Left renal pelvis (tissue), 4 donors: ENCODE measurements around the gene MED27. TPM values are rescaled to one million over a fixed set of nuclear protein-coding genes. Genes with fewer than 3 reads are reported as not detected.
"Not testable (repeated sequence)": the region's sequence is repeated elsewhere in the genome, so short reads cannot be mapped to it uniquely, and the experiment has no call there.

ENCODE experiments used
- DNase-seq, 4 donors: peaks; one replicate each; pipeline ENCODE4 v3.0.0-alpha.2; 2013; ENCODE audit warnings: low read depth in 4 of 4, low spot score in 3 of 4
- polyA plus RNA-seq, 4 donors: library from polyadenylated mRNA; unstranded; fragments of 120-200 nt; gene quantifications; one replicate each; pipeline ENCODE4 v1.2.1, GENCODE V29; 2013; ENCODE audit not compliant: insufficient read length in 4 of 4

MED27 gene
- polyA plus RNA-seq, 4 donors, result 17.1 to 22.4 (median 21.8) TPM

DNA sequence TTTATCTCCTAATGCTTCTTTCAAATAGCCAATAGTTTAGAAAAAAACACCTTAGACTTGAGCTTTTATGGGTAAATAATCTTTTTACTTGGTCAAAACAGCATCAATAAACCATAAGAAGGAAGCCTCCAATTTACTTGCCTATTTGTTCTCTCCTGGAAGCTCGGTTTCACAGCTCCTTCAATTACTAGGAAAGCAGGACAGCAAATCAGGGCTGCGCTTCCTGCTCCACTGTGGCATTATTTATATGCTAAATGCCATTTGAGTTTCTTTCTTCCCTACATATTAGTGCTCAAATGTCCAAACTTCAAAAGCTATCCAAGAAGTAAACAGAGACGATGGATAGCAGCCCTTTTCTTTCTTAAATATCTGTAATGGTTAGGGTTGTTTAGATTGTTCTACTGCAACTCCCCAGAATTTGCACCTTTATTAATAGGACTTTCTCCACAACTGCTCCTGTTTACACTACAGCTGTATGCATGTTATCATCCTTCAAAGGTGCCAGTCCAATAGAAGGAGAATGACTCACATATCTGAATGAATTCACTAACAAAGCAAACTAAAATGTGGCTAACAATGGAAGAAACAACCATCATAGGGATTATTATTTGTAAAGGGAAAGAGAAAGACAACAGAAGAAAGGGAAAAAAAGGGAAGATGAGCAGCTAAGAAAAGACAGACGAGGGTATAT lies 58.7 kb downstream of the MED27 start:
- DNase-seq, result no peak

DNA sequence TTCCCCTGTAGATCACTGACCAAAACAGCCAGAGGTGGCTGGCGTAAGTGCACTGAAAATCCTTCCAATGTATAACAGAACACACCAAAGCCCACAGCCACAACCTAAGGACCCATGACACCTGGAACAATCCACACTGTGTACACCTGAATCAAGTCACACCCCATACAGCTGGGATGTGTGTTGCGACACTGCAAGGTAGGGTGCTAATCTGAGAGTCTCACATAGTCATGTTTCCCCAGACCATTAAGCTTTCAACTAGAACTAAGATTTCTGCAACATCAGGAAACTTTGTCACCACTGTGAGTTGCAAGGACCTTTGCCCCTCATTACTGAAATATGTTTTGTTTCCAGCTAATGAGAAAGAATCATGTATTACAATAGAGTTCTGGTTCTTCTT lies 59.4 kb downstream of the MED27 start:
- DNase-seq, result no peak

DNA sequence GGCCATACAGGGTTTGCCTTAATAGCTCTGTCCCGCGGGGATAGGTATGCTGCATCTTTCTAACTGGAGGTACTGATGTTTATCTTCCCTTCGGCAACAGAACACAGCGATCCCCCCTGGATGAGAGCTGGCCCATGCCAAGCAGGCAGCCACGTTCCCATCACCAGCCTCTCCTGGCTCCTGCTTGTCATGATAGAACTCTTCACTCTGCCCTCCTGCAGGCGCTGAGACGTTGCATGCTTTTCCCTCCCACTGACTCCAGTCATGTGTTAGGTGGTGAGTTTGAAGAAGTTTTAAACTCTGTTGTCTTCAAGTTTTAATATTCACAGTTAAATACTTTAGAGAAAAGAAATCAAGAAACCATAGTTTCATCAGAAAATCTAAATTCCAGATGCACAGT lies 60.0 kb downstream of the MED27 start:
- DNase-seq, result no peak

DNA sequence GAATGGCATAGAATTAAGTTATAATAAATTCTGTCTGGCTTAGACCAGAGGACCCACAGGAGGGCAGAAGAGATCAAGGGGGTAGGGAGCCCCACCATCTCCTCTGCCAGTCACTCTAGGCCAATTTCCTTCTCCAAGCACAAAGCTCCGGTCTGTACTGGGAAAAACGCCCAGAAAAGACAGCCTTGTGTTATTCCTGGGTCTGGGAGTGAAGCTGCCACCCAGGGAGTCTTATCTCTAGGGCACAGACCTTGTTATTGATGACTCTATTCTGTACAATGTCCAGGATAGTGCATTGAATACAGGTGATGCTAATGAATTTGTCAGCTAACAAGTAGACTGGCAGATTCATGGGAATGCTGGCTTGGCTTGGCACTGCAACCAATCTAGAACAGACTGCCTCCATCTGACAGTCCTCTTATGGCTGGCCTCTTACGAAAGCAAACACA lies 60.7 kb downstream of the MED27 start:
- no peak for DNase-seq

DNA sequence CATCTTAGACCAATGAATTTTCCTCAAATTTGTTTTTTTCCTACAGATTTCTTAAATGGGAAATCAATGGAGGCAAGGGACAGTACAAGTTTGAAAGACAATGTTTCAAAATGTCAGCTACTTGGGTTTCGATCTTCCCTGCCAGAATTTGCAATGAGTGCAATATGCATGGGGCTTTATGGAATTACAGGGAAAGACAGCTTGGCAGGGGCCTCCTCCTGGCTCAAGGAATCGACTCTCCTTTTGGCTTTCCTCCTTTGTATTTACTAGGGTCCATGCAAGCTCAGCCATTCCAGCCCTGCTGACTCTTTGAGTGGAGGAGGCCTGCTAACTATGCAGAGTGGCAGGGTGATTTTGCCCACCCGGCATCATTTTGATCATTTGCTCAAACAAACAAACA lies 63.2 kb downstream of the MED27 start:
- no peak for DNase-seq

DNA sequence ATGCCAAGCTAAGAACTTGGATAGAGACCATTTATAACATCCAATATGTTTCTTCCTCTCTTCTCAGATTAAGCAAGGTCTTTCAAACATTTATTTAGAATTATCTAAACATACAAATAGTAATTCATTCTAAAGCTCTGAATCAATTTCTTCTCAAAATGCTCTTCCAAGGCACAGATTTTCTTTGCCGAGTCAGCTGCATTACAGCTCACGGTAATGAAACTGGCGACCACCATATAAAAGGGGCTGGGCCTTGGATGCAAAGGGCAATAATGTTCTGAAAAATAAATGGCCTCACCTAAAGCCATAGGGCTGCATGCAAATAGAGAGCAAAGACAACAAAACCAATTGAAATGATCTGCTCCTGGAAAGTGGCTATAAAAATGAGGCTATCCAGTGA lies 63.8 kb downstream of the MED27 start:
- DNase-seq, result no peak

DNA sequence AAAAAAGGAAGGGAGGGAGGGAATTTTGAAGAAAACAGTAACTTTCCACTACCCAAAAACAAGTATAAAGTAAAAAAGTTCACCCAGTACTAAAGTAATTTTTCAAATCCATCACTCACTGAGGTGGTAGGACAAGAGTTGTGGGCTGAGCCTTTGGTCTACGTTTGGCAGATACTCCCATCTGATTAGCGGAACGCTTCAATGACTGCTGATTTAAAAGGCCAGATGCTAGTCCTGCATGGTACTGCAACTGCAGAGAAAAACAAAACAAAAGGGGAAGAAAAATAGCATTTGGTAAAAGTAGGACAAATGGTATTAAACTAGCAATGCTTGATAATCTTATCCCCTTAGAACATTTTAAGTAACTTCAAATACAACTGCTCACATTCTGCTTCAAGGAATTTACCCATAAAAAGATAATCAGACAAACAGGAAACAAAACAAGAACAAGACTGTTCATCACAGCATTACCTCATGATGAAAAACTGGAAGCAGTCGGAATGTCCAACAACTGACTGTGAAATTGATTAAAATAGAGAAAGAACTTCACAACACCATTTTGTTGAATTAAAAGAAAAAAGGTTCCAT lies 65.4 kb downstream of the MED27 start:
- no peak for DNase-seq

DNA sequence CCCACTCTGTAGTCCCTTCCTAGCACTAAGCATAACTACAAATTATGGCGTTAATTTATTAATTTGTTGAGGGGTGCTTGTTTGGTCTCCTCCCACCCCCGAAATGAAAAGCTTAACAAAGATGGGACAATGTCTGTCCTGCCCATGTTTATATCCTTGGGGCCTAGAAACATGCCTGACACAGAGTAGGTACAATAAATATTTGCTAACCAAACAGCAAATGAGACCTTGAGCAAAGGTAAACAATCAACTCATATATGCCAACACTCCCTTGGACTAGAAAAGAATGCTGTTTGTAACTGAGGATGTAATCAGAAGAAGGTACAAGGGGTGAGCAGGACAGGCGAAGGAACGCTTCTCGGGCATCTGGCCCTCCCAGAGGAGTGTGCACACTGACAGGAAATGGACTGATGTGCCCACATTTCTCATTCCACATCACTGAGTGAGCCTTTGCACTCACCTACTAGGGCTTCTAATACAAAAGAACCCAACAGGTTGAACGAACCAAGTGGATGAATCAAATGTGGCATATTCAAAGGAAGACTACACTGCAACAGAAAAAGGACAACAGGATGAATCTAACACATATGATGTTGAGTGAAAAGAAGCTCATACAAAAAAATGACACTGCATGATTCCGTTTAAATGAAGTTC lies 66.8 kb downstream of the MED27 start:
- DNase-seq, result no peak

DNA sequence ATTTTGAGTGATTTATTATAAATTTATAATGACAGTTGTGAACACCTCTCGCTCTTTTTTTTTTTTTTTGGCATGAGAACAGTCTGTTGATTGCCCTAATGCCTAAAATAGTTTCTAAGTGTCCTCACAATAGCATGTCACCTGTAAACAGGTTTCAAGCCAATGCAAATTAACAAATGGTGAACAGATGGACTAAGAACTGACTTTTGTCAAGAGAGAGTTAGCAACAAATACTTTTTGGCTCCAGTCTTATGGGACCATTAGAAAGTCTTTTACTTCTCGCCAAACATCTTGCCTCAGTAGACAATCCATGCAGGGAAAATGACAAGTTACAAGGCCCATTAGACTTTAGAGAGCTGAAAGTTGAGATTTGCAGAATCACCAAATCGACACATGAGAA lies 67.8 kb downstream of the MED27 start:
- DNase-seq, result no peak

DNA sequence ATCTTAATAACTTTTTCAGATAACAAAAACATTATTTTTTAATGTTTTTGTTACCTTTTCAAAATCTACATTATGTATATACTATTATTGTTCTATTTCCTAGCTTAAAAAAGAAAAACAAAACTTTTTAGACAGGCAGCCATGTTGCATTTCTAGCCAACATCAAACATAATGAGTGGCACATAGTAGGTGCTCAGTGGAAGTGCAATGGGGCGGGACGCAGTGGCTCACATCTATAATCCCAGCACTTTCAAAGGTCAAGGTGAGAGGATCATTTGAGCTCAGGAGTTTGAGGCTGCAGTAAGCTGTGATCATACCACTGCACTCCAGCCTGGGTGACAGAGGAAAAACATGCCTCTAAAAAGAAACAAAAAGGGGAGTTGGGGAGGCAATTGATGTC lies 68.4 kb downstream of the MED27 start:
- no peak for DNase-seq

DNA sequence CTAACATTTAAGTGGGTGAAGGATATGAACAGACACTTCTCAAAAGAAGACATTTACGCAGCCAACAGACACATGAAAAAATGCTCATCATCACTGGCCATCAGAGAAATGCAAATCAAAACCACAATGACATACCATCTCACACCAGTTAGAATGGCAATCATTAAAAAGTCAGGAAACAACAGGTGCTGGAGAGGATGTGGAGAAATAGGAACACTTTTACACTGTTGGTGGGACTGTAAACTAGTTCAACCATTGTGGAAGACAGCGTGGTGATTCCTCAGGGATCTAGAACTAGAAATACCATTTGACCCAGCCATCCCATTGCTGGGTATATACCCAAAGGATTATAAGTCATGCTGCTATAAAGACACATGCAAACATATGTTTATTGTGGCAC lies 69.5 kb downstream of the MED27 start:
- DNase-seq, result not testable (repeated sequence)

DNA sequence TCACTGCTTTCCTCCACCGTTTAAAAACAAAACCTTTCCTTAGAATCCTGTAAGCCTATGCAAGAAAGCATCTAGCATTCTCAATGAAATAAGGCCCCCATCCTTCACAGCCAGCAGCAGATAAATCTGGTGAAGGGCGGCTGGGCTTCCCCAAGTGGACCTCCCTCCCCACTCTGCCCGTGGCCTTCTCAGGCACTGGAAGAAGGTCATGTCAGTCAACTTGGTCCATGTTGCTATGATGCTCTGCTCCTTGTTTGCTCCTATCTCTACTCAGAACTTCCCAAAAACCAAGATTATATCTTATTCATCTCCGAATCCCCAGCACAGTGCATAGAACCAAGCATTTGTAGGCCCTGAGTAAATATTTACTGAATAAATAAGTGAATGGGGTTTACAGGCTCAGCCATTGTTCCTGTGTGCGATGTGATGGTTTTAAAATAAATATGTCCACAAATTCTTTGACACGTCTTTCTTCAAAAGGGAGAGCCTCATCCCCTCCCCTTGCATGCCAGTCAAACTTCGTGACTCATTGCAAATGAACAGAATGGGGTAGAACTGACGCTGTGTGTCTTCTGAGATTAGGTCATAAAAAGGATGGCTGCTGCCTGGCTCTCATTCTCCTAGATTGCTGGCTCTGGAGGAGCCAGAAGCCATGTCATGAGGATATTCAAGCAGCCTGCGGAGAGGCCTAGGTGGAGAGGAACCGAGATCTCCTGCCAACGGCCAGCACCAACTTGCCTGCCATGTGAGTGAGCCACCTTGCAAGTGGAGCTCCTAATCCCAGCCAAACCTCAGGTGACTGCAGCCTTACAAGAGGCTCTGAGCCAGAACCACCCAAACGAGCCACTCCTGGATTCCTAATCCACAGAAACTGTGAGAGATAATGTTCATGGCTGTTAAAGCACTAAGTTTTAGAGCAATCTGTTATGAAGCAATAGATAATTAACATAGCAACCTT lies 70.5 kb downstream of the MED27 start:
- no peak for DNase-seq

DNA sequence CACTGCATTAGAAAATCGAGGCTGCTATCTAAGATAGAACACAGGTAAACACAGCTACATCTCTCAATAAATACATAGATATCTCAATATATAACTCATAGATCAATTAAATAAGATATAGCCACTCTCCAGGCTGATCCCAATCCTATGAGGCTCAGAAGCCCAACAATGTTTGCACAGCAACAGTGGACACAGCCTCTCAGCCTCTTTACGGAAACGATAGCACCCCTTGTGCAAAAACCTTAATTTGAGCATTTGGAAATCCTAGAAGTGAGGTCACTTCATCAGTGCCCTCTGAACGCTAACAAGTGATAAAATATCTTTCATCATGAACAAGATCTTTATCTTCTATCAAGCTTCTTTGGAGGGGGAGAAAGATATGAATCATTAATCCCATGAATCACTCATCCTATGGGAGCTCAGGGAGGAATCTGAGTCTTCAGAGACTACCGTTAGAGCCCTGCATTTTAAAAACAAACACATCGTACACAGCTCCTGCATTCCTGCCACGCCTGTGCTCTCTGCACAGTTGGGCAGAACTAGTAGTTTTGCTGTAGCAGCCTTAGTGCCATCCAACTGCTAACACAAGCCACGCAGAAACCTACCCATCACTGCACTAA lies 71.4 kb downstream of the MED27 start:
- DNase-seq, result no peak

DNA sequence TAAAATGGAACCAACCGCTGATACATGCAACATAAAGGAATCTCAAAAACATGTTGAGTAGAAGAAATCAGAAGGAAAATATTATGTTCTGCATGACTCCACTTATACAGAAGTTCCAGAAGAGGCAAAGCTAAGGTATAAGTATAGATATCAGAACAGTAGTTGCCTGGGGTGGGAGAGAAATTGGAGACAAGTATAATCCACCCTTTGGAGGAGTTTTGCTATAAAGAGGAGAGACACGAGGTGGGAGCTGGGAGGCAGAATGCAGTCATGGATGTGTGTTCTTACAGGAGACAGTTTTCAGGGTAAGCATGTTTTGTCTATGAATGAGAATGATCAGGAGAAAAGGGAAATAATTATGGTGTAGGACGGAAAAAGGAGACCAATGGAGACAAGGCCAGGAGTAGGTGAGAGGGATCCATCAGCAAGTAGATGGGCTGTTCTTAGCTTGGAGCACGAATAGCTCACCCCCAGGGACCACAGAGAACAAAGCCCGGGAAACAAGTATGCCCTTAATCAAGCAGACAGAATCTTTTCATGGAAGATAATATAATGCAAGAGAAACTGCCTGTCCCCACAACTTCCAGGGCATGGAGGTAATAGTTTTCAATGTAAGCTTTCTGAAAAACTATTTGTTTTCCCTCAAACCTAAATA lies 72.2 kb downstream of the MED27 start:
- no peak for DNase-seq

DNA sequence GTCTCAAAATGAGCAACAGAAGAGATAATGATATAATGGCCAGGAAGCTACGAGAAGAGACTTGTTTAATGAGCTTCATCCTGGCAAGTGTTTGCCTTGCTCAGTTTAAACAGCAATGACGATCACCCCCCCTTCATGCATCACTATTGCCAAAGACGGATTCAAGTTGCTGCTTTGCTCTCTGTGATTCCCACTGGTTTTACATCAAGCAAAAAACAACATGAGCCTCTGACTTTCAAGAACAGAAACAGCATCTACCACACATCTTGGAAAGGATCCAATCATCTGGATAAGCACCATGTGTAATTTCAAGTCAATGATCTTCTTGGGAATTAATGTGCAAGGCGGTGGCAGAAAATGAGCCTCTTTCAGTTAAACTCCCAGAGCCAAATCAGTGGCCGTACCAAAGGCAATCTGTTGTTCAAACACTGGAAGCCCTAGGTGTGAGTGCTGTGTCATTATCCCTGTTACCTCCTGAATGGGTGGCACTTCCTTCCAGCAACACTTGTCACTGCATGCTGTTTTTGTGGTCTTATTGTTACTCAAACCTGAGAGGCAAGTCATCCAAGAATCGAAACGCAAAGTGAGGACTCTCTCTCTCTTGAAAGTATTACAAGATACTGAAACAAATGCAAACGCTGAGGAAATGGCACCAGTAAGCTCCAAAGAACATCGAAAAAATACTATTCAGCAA lies 72.8 kb downstream of the MED27 start:
- no peak for DNase-seq

DNA sequence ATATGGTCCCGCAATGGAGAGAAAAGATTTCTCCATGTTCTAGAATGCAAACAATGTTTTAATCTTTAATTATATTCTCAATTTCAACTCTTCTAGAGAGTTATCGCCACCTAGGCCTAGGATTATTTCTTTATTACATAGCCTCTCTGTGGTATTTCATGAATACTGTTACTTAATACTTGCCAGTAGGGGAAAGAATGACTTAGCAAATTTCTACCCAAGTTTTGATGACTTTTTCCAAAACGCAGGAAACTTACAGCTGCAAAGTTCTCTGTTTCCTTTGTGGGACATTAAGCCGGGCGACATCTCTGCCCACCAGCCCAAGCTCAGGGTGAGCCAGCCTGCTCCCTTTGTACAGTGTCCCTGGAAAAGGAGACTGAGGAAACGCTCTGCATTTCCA lies 73.8 kb downstream of the MED27 start:
- no peak for DNase-seq

DNA sequence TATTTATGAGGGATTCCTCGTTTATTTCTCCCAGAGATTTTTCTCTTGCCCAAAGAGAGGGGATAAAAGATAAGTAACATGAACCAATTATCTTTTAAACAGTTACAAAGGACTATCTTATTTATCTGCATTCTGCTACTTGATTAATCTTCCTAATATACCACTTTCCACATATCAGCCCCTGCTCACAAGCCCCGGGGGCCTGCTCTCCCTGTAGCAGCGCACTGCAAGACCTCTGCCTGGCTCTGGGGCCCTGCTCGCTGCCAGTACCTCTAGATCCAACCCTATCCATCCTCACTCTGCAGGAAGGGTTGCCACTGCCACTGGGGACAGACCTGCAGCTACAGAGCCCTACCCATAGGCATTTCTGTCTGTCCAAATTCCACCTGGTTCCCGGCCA lies 75.3 kb downstream of the MED27 start:
- no peak for DNase-seq

DNA sequence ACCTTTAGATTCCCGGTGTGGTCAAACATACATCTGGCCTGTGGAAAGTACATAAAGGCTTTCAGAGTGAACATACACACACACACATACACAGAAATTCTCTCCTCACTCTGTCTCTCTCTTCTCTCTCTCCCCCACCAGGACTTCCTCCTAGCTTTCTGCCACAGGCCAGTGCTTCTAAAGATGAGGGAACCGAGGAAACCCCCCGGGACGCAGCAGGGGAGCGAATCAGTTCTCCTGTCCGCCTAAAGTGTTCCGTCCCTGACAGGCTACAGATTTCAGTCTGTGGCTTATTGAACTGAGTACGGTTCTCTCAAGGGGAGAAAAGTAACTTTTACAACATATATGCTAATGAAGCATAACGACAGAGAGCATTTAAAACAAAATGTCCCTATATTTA lies 75.8 kb downstream of the MED27 start:
- DNase-seq, result no peak

DNA sequence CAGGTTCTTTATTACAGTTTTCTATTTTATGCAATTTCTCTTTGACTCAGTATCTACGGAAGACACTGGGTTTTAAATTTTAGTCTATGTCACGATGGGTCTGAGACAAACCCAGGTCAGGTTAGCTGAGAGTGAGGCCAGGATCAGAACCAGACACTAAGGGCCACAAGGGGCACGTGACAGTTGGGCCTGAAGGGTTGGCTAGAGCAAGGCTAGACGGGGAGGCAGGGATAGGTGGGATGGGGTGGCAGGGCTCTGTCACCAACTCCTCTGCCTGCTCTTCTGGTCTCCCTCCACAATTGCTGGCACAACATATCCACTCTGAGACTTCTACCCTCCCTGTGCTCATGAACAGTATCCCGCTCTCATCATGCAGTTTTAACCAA lies 76.4 kb downstream of the MED27 start:
- DNase-seq, result no peak
